ENCODE results near the gene RELA. TPM values are rescaled to one million over a fixed set of nuclear protein-coding genes. Genes with fewer than 3 reads are reported as not detected.

The RELA gene
- total RNA-seq, 1 donor from 2014 or later = 68.9 TPM

GRCh38 chr11:65648997-65649493, 13.7 kb downstream of the RELA start:
- H3K4me3 Mint-ChIP-seq (ENCODE audit: unreplicated experiment) = no peak overlapping the region

GRCh38 chr11:65646958-65647701, 15.6 kb downstream of the RELA start:
- FAIRE-seq = no peak
- H3K9ac ChIP-seq (ENCODE audit: low read length) = no peak overlapping the region
- no peaks in the 10 kb centered on the region for H3K27me3 ChIP-seq (ENCODE audit: insufficient read depth, low read length)
- peaks cover 5% of the 10 kb centered on the region for H4K20me1 ChIP-seq (ENCODE audit: insufficient read depth, low read length)
- Mint-ChIP-seq H3K27ac (ENCODE audit: unreplicated experiment) (no peak overlapping the region), H3K36me3 (ENCODE audit: low read depth, unreplicated experiment) (peaks cover 11% of the 10 kb centered on the region), H3K9me3 (ENCODE audit: unreplicated experiment) (peaks cover 4% of the 10 kb centered on the region), H3K4me3 (ENCODE audit: unreplicated experiment) (no peak overlapping the region), H3K4me1 (ENCODE audit: low read depth, unreplicated experiment) (peaks cover 22% of the 10 kb centered on the region), H3K27me3 (ENCODE audit: low read depth, unreplicated experiment) (no peaks in the 10 kb centered on the region)
- no peaks in the 10 kb centered on the region for H3K36me3 ChIP-seq (ENCODE audit: insufficient read depth, low read length)
- H3K27ac ChIP-seq (ENCODE audit: low read depth, low read length) = no peak overlapping the region
- peaks cover 16% of the 10 kb centered on the region for H3K4me1 ChIP-seq (ENCODE audit: insufficient read depth, low read length)
- TF ChIP-seq CTCF (IDR thresholded peaks at IDR 0.05; ENCODE audit: insufficient read depth, low read depth, low read length) (no peak), EZH2 (IDR thresholded peaks at IDR 0.05; ENCODE audit: insufficient read depth, low read length) (no peak)
- DNase-seq (ENCODE audit: low read depth) = no peak
- H2AFZ ChIP-seq (ENCODE audit: low read depth, low read length) = peak overlapping the region; percentile 75
- peak overlapping the region; percentile 24 for H3K4me3 ChIP-seq (ENCODE audit: insufficient read depth, low read depth, low read length)
- H3K4me2 ChIP-seq (ENCODE audit: low read length) = peak overlapping the region; percentile 74
- no peaks in the 10 kb centered on the region for H3K9me3 ChIP-seq (ENCODE audit: insufficient read depth, low read depth, low read length)
- H3K79me2 ChIP-seq (ENCODE audit: insufficient read depth, low read length) = no peaks in the 10 kb centered on the region

More at GRCh38 chr11:65648997-65649493, 13.7 kb downstream of the RELA start:
- Histone ChIP-seq H2AFZ (ENCODE audit: low read depth, low read length) (no peak overlapping the region), H3K36me3 (ENCODE audit: insufficient read depth, low read length) (no peaks in the 10 kb centered on the region), H3K27ac (ENCODE audit: low read depth, low read length) (no peak overlapping the region), H3K9ac (ENCODE audit: low read length) (no peak overlapping the region), H3K4me1 (ENCODE audit: insufficient read depth, low read length) (peaks cover 17% of the 10 kb centered on the region), H3K79me2 (ENCODE audit: insufficient read depth, low read length) (no peaks in the 10 kb centered on the region), H4K20me1 (ENCODE audit: insufficient read depth, low read length) (peaks cover 5% of the 10 kb centered on the region), H3K9me3 (ENCODE audit: insufficient read depth, low read depth, low read length) (no peaks in the 10 kb centered on the region), H3K27me3 (ENCODE audit: insufficient read depth, low read length) (no peaks in the 10 kb centered on the region), H3K4me3 (ENCODE audit: insufficient read depth, low read depth, low read length) (no peak overlapping the region), H3K4me2 (ENCODE audit: low read length) (no peak overlapping the region)
- Mint-ChIP-seq H3K36me3 (ENCODE audit: low read depth, unreplicated experiment) (peaks cover 14% of the 10 kb centered on the region), H3K27me3 (ENCODE audit: low read depth, unreplicated experiment) (no peaks in the 10 kb centered on the region), H3K27ac (ENCODE audit: unreplicated experiment) (no peak overlapping the region), H3K4me1 (ENCODE audit: low read depth, unreplicated experiment) (peaks cover 25% of the 10 kb centered on the region), H3K9me3 (ENCODE audit: unreplicated experiment) (peaks cover 5% of the 10 kb centered on the region)
- no peak for TF ChIP-seq EZH2 (IDR thresholded peaks at IDR 0.05; ENCODE audit: insufficient read depth, low read length)
- TF ChIP-seq CTCF (IDR thresholded peaks at IDR 0.05; ENCODE audit: insufficient read depth, low read depth, low read length) = no peak
- FAIRE-seq = no peak
- DNase-seq (ENCODE audit: low read depth) = no peak
